Measurements from ENCODE around the gene SCN5A.

DNA sequence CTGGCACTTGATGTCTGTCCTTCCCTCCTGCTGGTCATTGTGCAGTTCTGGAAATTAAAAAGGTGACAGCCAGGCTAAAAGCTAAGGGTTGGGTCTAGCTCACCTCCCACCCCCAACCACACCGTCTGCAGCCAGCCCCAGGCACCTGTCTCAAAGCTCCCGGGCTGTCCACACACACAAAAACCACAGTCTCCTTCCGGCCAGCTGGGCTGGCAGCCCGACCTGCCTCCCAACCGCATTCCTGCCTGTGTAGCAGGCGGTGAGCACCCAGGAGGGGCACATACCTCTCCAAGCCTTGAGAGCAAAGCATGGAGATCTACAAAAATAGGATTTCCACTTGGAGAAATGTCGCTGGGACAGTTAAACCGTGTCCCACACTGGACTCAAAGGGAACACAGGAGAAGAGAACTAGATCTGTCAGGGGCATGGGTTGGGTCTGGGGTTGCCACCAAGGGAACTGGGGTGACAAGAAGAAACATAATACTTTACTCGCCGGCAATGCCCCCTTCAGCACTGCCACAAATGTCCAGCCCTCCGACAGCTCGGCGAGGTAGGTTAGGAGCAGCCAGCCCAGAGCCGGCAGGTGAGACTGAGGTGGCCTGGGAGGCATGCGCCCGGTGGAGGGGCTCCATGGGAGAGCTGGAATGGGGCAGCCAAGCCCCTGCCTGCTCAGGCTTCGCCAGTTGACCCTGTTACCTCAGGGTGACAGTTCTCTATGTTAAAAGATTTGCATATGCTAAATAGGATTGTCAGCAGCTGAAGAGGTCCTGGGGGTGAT is 101.1 kb downstream of the SCN5A start:
- TF ChIP-seq ZFP30 (CRISPR knock-in tag; IDR thresholded peaks at IDR 0.05), result no peak
- TF ChIP-seq ZNF565 (CRISPR knock-in tag; conservative IDR thresholded peaks at IDR 0.05; ENCODE audit: low read depth), result no peak
- TF ChIP-seq, protein P1, sequence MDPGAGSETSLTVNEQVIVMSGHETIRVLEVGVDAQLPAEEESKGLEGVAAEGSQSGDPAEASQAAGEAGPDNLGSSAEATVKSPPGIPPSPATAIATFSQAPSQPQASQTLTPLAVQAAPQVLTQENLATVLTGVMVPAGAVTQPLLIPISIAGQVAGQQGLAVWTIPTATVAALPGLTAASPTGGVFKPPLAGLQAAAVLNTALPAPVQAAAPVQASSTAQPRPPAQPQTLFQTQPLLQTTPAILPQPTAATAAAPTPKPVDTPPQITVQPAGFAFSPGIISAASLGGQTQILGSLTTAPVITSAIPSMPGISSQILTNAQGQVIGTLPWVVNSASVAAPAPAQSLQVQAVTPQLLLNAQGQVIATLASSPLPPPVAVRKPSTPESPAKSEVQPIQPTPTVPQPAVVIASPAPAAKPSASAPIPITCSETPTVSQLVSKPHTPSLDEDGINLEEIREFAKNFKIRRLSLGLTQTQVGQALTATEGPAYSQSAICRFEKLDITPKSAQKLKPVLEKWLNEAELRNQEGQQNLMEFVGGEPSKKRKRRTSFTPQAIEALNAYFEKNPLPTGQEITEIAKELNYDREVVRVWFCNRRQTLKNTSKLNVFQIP (CRISPR knock-in tag; IDR thresholded peaks at IDR 0.05; ENCODE audit: borderline replicate concordance, low read depth), result no peak
- TF ChIP-seq TCF4 (CRISPR knock-in tag; IDR thresholded peaks at IDR 0.05; ENCODE audit: borderline replicate concordance), result no peak
- TF ChIP-seq RARB (CRISPR knock-in tag; IDR thresholded peaks at IDR 0.05), result no peak
- no peak for TF ChIP-seq ZNF70 (CRISPR knock-in tag; IDR thresholded peaks at IDR 0.05)
- TF ChIP-seq SNAI2 (CRISPR knock-in tag; IDR thresholded peaks at IDR 0.05), result no peak
- TF ChIP-seq, protein P2, sequence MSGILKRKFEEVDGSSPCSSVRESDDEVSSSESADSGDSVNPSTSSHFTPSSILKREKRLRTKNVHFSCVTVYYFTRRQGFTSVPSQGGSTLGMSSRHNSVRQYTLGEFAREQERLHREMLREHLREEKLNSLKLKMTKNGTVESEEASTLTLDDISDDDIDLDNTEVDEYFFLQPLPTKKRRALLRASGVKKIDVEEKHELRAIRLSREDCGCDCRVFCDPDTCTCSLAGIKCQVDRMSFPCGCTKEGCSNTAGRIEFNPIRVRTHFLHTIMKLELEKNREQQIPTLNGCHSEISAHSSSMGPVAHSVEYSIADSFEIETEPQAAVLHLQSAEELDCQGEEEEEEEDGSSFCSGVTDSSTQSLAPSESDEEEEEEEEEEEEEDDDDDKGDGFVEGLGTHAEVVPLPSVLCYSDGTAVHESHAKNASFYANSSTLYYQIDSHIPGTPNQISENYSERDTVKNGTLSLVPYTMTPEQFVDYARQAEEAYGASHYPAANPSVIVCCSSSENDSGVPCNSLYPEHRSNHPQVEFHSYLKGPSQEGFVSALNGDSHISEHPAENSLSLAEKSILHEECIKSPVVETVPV (CRISPR knock-in tag; IDR thresholded peaks at IDR 0.05), result no peak

Measured in SK-N-SH treated with all-trans-retinoic acid at 6 μM for 48 hours (cell line).